CD4-positive, alpha-beta T cell (primary cell): ENCODE results near the gene BCL3. TPM values are rescaled to one million over a fixed set of nuclear protein-coding genes. Genes with fewer than 3 reads are reported as not detected.

ENCODE experiments used
- ATAC-seq: fragments of 200-7000 bp; cut with Tn5 transposase; one replicate; pipeline ENCODE4 v1.10.0; 2022; ENCODE audit warnings: mild to moderate bottlenecking; ENCODE audit not compliant: poor library complexity
- CTCF ChIA-PET: fragments of 350-600 bp; sonication (Branson Sonifier 250); formaldehyde crosslinking; loops from one replicate; lab custom pipeline; 2021; ENCODE audit warnings: antibody characterized with exemption, inconsistent platforms; lab: Charles Lee
- POLR2A ChIA-PET: fragments of 350-600 bp; sonication (Branson Sonifier 250); formaldehyde crosslinking; loops from one replicate; lab custom pipeline; 2021; ENCODE audit warnings: antibody characterized with exemption, inconsistent platforms; lab: Charles Lee
- DNase-seq, 14 experiments: peaks; one replicate each; pipeline ENCODE4 v3.0.0-alpha.2; 2013 to 2020; ENCODE audit warnings: mixed read lengths in 2 of 14
- H3K27ac ChIP-seq, 2 donors: one replicate each; pipeline versions ENCODE4 v1.5.1 to v1.7.0; 2013; ENCODE audit warnings: low read length in 2 of 2, low read depth in 1 of 2, mild to moderate bottlenecking in 1 of 2
- H3K27me3 ChIP-seq, 2 experiments: 1 replicate in 1 of 2; 2 replicates in 1 of 2; pipeline versions ENCODE4 v1.6.1 to v1.7.0; 2013; ENCODE audit warnings: low read length in 2 of 2, control low read depth in 1 of 2, mild to moderate bottlenecking in 1 of 2, moderate library complexity in 1 of 2; ENCODE audit not compliant: insufficient read depth in 2 of 2, control insufficient read depth in 1 of 2
- H3K36me3 ChIP-seq: one replicate; pipeline ENCODE4 v1.6.1; 2013; ENCODE audit warnings: low read length, control low read depth; ENCODE audit not compliant: insufficient read depth
- H3K4me1 ChIP-seq: one replicate; pipeline ENCODE4 v1.6.1; 2013; ENCODE audit warnings: low read length, control low read depth; ENCODE audit not compliant: insufficient read depth
- H3K4me3 ChIP-seq: one replicate; pipeline ENCODE4 v1.5.1; 2013; ENCODE audit warnings: mild to moderate bottlenecking, low read length, moderate library complexity
- H3K9me3 ChIP-seq, 2 experiments: 1 replicate in 1 of 2; 2 replicates in 1 of 2; pipeline versions ENCODE4 v1.6.1 to v1.7.0; 2013; ENCODE audit warnings: low read length in 2 of 2, mild to moderate bottlenecking in 2 of 2, control low read depth in 1 of 2, moderate library complexity in 1 of 2; ENCODE audit not compliant: control insufficient read depth in 1 of 2, insufficient read depth in 1 of 2
- H3K27ac Mint-ChIP-seq: one replicate; pipeline ENCODE4 v1.8.0; 2020; ENCODE audit warnings: mixed read lengths
- H3K27me3 Mint-ChIP-seq: one replicate; pipeline ENCODE4 v1.8.0; 2021; ENCODE audit warnings: mixed read lengths
- H3K36me3 Mint-ChIP-seq: one replicate; pipeline ENCODE4 v1.8.0; 2021; ENCODE audit warnings: low read depth, mixed read lengths
- H3K4me1 Mint-ChIP-seq: one replicate; pipeline ENCODE4 v1.8.0; 2021; ENCODE audit warnings: low read depth, mixed read lengths
- H3K4me3 Mint-ChIP-seq: one replicate; pipeline ENCODE4 v1.8.0; 2020; ENCODE audit warnings: mild to moderate bottlenecking, mixed read lengths
- H3K9me3 Mint-ChIP-seq: one replicate; pipeline ENCODE4 v1.8.0; 2020; ENCODE audit warnings: mixed read lengths
- intact Hi-C, 2 experiments: fragments of 100-400 bp; cut with DNase I in 1 of 2; cut with micrococcal nuclease in 1 of 2; formaldehyde crosslinking; loops; one replicate each; pipeline versions ENCODE4 v1.15.1 to v1.9.0; 2023 to 2025; cut with DNase I, micrococcal nuclease
- total RNA-seq, 174 experiments: library from RNA in 2 of 174; stranded (reverse) in 2 of 174; gene quantifications; one replicate each; pipeline ENCODE4 v1.2.3 and lab custom pipeline; 2021 to 2026
- TF ChIP-seq, protein P1 (sequence below): fragments of 200-600 bp; IDR thresholded peaks from one replicate; pipeline ENCODE4 v1.8.0; 2022; ENCODE audit warnings: antibody characterized with exemption, mild to moderate bottlenecking

Gene BCL3
- total RNA-seq, 2 experiments from 2014 or later, result 90.9 to 97.1 TPM

DNA sequence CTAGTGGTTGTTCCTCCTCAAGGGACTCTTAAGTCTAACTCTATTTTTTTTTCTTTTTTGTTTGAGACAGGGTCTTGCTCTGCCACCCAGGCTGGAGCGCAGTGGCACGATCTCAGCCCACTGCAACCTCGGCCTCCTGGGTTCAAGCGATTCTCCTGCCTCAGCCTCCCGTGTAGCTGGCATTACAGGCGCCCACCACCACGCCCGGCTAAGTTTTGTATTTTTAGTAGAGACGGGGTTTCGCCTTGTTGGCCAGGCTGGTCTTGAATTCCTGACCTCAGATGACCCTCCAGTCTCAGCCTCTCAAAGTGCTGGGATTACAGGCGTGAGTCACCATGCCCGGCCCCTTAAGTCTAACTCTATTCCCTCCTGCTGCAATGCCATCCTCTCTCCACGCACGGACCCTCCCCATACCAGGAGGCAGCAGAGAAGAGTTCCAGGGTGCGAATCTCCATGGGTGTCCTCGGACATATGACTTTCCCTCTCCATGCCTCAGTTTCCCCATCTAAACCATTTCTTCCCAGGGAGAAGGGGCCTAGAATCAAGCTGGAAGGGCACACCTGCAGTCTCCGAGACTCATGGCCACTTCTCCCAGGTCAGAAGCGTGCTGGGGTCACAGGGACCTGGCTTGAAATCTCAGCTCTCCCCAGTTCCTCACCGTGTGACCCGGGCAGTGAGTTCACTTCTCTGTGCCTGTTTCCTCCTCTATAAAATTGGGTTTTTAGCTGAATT lies 6.0 kb upstream of the BCL3 start:
- no peak for ATAC-seq
- POLR2A ChIA-PET, result no interaction called here
- H3K4me3 ChIP-seq, result no peak overlapping the region
- no peaks in the 10 kb centered on the region for H3K36me3 Mint-ChIP-seq
- H3K27me3 ChIP-seq, result no peaks in the 10 kb centered on the region
- no peak overlapping the region for H3K27ac Mint-ChIP-seq
- H3K36me3 ChIP-seq, result no peaks in the 10 kb centered on the region
- CTCF ChIA-PET, result interaction anchor here (1.7 to 5.3 kb wide), 4 partner anchors 11 to 53 kb away, joined by 3 to 23 read pairs (median 9); no protein-coding TSS in a partner anchor
- DNase-seq, result peak in 1 of 14 experiments; percentile 37
- no peak overlapping the region for H3K27ac ChIP-seq
- H3K4me3 Mint-ChIP-seq, result no peak overlapping the region
- H3K4me1 ChIP-seq, result peaks cover 32% of the 10 kb centered on the region
- intact Hi-C loops, result no loop called here
- H3K9me3 Mint-ChIP-seq, result no peaks in the 10 kb centered on the region
- H3K4me1 Mint-ChIP-seq, result peaks cover 13% of the 10 kb centered on the region
- H3K27me3 Mint-ChIP-seq, result no peaks in the 10 kb centered on the region
- H3K9me3 ChIP-seq, result no peaks in the 10 kb centered on the region
- TF ChIP-seq, protein P1, sequence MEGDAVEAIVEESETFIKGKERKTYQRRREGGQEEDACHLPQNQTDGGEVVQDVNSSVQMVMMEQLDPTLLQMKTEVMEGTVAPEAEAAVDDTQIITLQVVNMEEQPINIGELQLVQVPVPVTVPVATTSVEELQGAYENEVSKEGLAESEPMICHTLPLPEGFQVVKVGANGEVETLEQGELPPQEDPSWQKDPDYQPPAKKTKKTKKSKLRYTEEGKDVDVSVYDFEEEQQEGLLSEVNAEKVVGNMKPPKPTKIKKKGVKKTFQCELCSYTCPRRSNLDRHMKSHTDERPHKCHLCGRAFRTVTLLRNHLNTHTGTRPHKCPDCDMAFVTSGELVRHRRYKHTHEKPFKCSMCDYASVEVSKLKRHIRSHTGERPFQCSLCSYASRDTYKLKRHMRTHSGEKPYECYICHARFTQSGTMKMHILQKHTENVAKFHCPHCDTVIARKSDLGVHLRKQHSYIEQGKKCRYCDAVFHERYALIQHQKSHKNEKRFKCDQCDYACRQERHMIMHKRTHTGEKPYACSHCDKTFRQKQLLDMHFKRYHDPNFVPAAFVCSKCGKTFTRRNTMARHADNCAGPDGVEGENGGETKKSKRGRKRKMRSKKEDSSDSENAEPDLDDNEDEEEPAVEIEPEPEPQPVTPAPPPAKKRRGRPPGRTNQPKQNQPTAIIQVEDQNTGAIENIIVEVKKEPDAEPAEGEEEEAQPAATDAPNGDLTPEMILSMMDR, result no peak

DNA sequence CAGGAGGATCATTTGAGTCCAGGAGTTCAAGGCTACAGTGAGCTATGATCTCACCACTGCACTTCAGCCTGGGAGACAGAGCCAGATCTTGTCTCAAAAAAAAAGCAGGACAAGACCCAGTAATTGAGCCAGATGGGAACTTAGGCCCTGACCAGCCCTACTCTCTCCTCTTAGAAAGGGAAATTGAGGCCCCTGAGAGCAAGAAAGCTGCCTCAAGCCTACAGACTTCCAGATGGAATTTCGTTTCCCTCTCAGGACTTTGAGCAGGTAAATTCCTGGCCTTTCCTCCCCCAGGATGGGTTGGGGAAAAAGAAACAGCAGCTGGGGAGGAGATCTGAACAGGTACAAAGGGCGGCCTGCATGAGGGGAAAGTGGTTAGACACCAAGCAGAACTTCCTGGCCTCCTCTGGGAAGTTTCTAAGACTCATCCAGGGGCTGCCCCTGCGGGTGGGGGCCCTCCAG lies 3.6 kb upstream of the BCL3 start:
- Mint-ChIP-seq H3K4me3 (no peak overlapping the region), H3K4me1 (peaks cover 30% of the 10 kb centered on the region), H3K27me3 (no peaks in the 10 kb centered on the region), H3K27ac (peak overlapping the region; percentile 91), H3K9me3 (no peaks in the 10 kb centered on the region), H3K36me3 (peaks cover 13% of the 10 kb centered on the region)
- ChIA-PET POLR2A (interaction anchor here (1.0 kb wide), 1 partner anchor 21 kb away, joined by 3 read pairs; no protein-coding TSS in a partner anchor), CTCF (interaction anchor here (1.6 to 5.3 kb wide), 2 partner anchors 21 to 26 kb away, joined by 5 to 23 read pairs; no protein-coding TSS in a partner anchor)
- Histone ChIP-seq H3K27ac (no peak overlapping the region), H3K4me1 (peaks cover 49% of the 10 kb centered on the region), H3K9me3 (no peaks in the 10 kb centered on the region), H3K36me3 (no peaks in the 10 kb centered on the region), H3K27me3 (no peaks in the 10 kb centered on the region), H3K4me3 (no peak overlapping the region)
- ATAC-seq (no peak), DNase-seq (peak in 1 of 14 experiments; percentile 18)
- TF ChIP-seq, protein P1, result no peak
- intact Hi-C loops, result no loop called here

DNA sequence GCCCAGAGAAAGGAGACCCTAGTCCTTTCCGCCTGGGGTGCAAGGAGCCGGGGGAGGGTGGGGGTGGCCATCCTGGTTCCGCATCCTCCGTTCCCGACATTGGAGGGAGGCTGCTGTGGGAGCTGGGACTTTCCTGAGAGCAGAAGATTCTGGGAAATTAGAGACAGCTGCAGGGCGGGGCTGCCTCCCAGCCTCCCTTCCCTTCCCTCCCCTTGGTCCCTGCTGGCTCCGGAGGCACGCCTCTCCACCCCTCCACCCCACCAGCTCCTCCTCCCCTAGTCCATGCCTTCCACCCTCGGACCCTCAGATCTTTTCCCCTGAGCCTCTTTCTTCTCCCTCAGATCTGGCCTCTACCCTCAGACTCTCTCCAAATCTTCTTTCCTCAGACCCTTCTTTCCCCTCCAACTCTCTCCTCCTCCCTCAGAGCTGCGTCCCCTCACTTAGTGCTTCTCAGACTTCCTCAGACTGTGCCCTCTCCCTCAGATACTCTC lies 3.1 kb upstream of the BCL3 start:
- H3K36me3 ChIP-seq, result no peaks in the 10 kb centered on the region
- H3K4me1 ChIP-seq, result peaks cover 52% of the 10 kb centered on the region
- H3K27me3 Mint-ChIP-seq, result no peaks in the 10 kb centered on the region
- H3K9me3 ChIP-seq, result no peaks in the 10 kb centered on the region
- peak overlapping the region; percentile 91 for H3K27ac Mint-ChIP-seq
- intact Hi-C loops, result no loop called here
- peak in 1 of 14 experiments; percentile 18 for DNase-seq
- no peak for ATAC-seq
- H3K27ac ChIP-seq, result peak overlapping the region in 1 of 2 donors; percentile 92
- POLR2A ChIA-PET, result interaction anchor here (1.0 kb wide), 1 partner anchor 22 kb away, joined by 3 read pairs; no protein-coding TSS in a partner anchor
- CTCF ChIA-PET, result interaction anchor here (1.6 to 5.3 kb wide), 2 partner anchors 22 to 25 kb away, joined by 5 to 23 read pairs; no protein-coding TSS in a partner anchor
- H3K4me1 Mint-ChIP-seq, result peaks cover 35% of the 10 kb centered on the region
- no peak overlapping the region for H3K4me3 Mint-ChIP-seq
- H3K9me3 Mint-ChIP-seq, result no peaks in the 10 kb centered on the region
- TF ChIP-seq, protein P1, result no peak
- H3K27me3 ChIP-seq, result no peaks in the 10 kb centered on the region
- H3K36me3 Mint-ChIP-seq, result peaks cover 14% of the 10 kb centered on the region
- H3K4me3 ChIP-seq, result no peak overlapping the region
